HEK293 (cell line): ENCODE measurements around the gene MCRIP2.
A peak's percentile ranks its signal among the peaks of the same experiment; 100 is the strongest.

Experiments
- BCL6B ChIP-seq: fragments of 450-650 bp; formaldehyde crosslinking; IDR thresholded peaks from 2 replicates; pipeline ENCODE4 v1.5.1; 2017; ENCODE audit warnings: missing biosample characterization, missing genetic modification characterization
- GLIS2 ChIP-seq: fragments of 450-650 bp; formaldehyde crosslinking; IDR thresholded peaks from 2 replicates; pipeline ENCODE4 v1.5.1; 2016; ENCODE audit warnings: missing biosample characterization, missing genetic modification characterization
- HOXC10 ChIP-seq: sonication (generic); formaldehyde crosslinking; IDR thresholded peaks from 2 replicates; pipeline ENCODE4 v1.8.1; 2023; ENCODE audit warnings: mild to moderate bottlenecking, missing genetic modification reagents
- KLF17 ChIP-seq: fragments of 450-650 bp; formaldehyde crosslinking; IDR thresholded peaks from 2 replicates; pipeline ENCODE4 v1.5.1; 2016; ENCODE audit warnings: missing biosample characterization, missing genetic modification characterization
- MZF1 ChIP-seq: fragments of 450-650 bp; formaldehyde crosslinking; IDR thresholded peaks from 2 replicates; pipeline ENCODE4 v1.5.1; 2017; ENCODE audit warnings: missing biosample characterization, missing genetic modification characterization, borderline replicate concordance
- REPIN1 ChIP-seq: fragments of 450-650 bp; formaldehyde crosslinking; IDR thresholded peaks from 2 replicates; pipeline ENCODE4 v1.5.1; 2017; ENCODE audit warnings: missing biosample characterization, missing genetic modification characterization, low read depth
- SALL2 ChIP-seq: fragments of 450-650 bp; formaldehyde crosslinking; IDR thresholded peaks from 2 replicates; pipeline ENCODE4 v1.5.0; 2017; ENCODE audit warnings: missing biosample characterization, mild to moderate bottlenecking, missing genetic modification characterization, borderline replicate concordance
- TRIM28 ChIP-seq: IDR thresholded peaks from 2 replicates; pipeline ENCODE4 v1.6.1; 2011; ENCODE audit warnings: low read length, control low read depth, borderline replicate concordance
- ZBTB21 ChIP-seq: fragments of 450-650 bp; formaldehyde crosslinking; IDR thresholded peaks from 2 replicates; pipeline ENCODE4 v1.5.1; 2017; ENCODE audit warnings: missing biosample characterization, missing genetic modification characterization
- ZBTB7A ChIP-seq: fragments of 450-650 bp; formaldehyde crosslinking; IDR thresholded peaks from 2 replicates; pipeline ENCODE4 v1.5.1; 2016; ENCODE audit warnings: low read depth, missing biosample characterization, missing genetic modification characterization
- ZNF2 ChIP-seq: fragments of 450-650 bp; formaldehyde crosslinking; IDR thresholded peaks from 2 replicates; pipeline ENCODE4 v1.5.1; 2016; ENCODE audit warnings: missing biosample characterization, missing genetic modification characterization
- ZNF223 ChIP-seq: fragments of 450-650 bp; formaldehyde crosslinking; IDR thresholded peaks from 2 replicates; pipeline ENCODE4 v1.5.1; 2016; ENCODE audit warnings: missing biosample characterization, missing genetic modification characterization
- ZNF302 ChIP-seq: fragments of 450-650 bp; formaldehyde crosslinking; IDR thresholded peaks from 2 replicates; pipeline ENCODE4 v1.5.1; 2016; ENCODE audit warnings: missing biosample characterization, missing genetic modification characterization, low read depth
- ZNF366 ChIP-seq: fragments of 450-650 bp; formaldehyde crosslinking; conservative IDR thresholded peaks from 2 replicates; pipeline ENCODE4 v1.5.1; 2016; ENCODE audit warnings: missing biosample characterization, missing genetic modification characterization
- ZNF433 ChIP-seq: fragments of 450-650 bp; formaldehyde crosslinking; IDR thresholded peaks from 2 replicates; pipeline ENCODE4 v1.5.1; 2016; ENCODE audit warnings: missing biosample characterization, missing genetic modification characterization, low read depth
- ZNF513 ChIP-seq: fragments of 450-650 bp; IDR thresholded peaks from 2 replicates; pipeline ENCODE4 v1.5.1; 2018; ENCODE audit warnings: missing biosample characterization, missing genetic modification characterization
- ZNF548 ChIP-seq: fragments of 450-650 bp; formaldehyde crosslinking; IDR thresholded peaks from 2 replicates; pipeline ENCODE4 v1.5.1; 2016; ENCODE audit warnings: missing biosample characterization, missing genetic modification characterization
- ZNF549 ChIP-seq: fragments of 450-650 bp; IDR thresholded peaks from 2 replicates; pipeline ENCODE4 v1.5.1; 2018; ENCODE audit warnings: missing biosample characterization, missing genetic modification characterization, mild to moderate bottlenecking, inconsistent platforms, moderate library complexity
- ZNF555 ChIP-seq: fragments of 450-650 bp; formaldehyde crosslinking; conservative IDR thresholded peaks from 2 replicates; pipeline ENCODE4 v1.5.1; 2017; ENCODE audit warnings: missing biosample characterization, mild to moderate bottlenecking, missing genetic modification characterization, inconsistent platforms
- ZNF561 ChIP-seq: fragments of 450-650 bp; IDR thresholded peaks from 2 replicates; pipeline ENCODE4 v1.5.1; 2018; ENCODE audit warnings: missing biosample characterization, missing genetic modification characterization, borderline replicate concordance
- ZNF571 ChIP-seq: fragments of 450-650 bp; formaldehyde crosslinking; IDR thresholded peaks from 2 replicates; pipeline ENCODE4 v1.5.0; 2017; ENCODE audit warnings: missing biosample characterization, missing genetic modification characterization
- ZNF626 ChIP-seq: fragments of 450-650 bp; sonication (Bioruptor Pico); formaldehyde crosslinking; IDR thresholded peaks from 2 replicates; pipeline ENCODE4 v1.5.1; 2018; ENCODE audit warnings: missing biosample characterization, missing genetic modification characterization, inconsistent platforms
- TF ChIP-seq, protein P1 (sequence below): fragments of 450-650 bp; formaldehyde crosslinking; IDR thresholded peaks from 2 replicates; pipeline ENCODE4 v1.5.1; 2016; ENCODE audit warnings: missing biosample characterization, missing genetic modification characterization
- TF ChIP-seq, protein P2 (sequence below): fragments of 450-650 bp; formaldehyde crosslinking; IDR thresholded peaks from 2 replicates; pipeline ENCODE4 v1.5.1; 2017; ENCODE audit warnings: missing biosample characterization, missing genetic modification characterization
- TF ChIP-seq, protein P3 (sequence below): fragments of 450-650 bp; formaldehyde crosslinking; IDR thresholded peaks from 2 replicates; pipeline ENCODE4 v1.5.1; 2016; ENCODE audit warnings: missing biosample characterization, missing genetic modification characterization
- TF ChIP-seq, protein P4 (sequence below): fragments of 450-650 bp; formaldehyde crosslinking; IDR thresholded peaks from 2 replicates; pipeline ENCODE4 v1.5.1; 2016; ENCODE audit warnings: missing biosample characterization, missing genetic modification characterization

MCRIP2 gene

DNA sequence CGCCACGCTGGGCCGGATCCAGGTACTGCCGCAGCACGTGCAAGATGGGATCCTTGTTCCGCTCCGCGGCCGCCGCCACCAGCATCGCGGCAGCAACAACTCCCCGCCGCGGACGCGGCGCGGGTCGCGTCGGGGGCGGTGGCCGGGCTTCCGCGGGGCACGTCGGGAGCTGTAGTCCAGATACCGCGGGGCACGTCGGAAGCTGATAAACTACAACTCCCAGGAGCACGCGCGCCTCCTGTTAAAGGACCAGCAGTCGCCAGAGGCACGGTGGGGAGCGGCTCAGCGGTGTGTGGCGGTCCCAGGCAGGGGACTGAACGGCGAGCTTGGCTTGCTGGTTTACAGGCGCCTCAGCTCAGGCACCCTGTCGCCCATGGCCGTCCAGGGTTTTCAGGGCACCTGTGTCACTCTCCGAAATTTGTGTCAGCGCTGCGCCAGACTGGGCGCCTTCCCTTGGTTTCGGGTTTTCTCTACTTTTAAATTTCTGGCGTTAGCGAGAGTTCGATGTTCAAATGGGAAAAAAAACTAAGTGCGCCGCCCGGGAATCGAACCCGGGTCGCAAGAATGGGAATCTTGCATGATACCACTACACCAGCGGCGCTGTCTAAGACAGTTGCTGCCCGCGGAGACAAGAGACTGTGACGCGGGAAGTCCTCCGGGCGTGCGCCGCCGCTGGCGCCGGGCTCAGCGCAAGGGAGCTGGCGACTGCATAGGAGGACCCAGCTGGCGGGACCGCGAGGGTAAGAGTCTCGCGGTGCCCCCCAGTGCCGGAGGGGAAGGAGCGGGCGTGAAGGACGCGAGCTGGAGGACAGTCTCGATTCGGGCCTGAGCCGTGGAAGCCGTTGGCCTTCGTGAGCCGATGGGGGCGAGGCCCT is 5.2 kb upstream of the MCRIP2 start, which contains the start of gene METTL26 (continued):
- no peak for TF ChIP-seq ZNF302
- no peak for TF ChIP-seq ZNF433 (tag by site-specific recombination)
- no peak; the same call in 1 of the 2 replicates for TF ChIP-seq ZBTB7A (tag by site-specific recombination)
- TF ChIP-seq ZNF223 (tag by site-specific recombination): no peak
- no peak for TF ChIP-seq ZNF626 (tag by site-specific recombination)
- TF ChIP-seq ZNF548 (tag by site-specific recombination): no peak
- TF ChIP-seq ZNF513 (tag by site-specific recombination): peak; percentile 38; the same call in 1 of the 2 replicates
- TF ChIP-seq BCL6B (tag by site-specific recombination): no peak
- TF ChIP-seq HOXC10: no peak
- TF ChIP-seq KLF17 (tag by site-specific recombination): peak; percentile 90
- TF ChIP-seq, protein P1, sequence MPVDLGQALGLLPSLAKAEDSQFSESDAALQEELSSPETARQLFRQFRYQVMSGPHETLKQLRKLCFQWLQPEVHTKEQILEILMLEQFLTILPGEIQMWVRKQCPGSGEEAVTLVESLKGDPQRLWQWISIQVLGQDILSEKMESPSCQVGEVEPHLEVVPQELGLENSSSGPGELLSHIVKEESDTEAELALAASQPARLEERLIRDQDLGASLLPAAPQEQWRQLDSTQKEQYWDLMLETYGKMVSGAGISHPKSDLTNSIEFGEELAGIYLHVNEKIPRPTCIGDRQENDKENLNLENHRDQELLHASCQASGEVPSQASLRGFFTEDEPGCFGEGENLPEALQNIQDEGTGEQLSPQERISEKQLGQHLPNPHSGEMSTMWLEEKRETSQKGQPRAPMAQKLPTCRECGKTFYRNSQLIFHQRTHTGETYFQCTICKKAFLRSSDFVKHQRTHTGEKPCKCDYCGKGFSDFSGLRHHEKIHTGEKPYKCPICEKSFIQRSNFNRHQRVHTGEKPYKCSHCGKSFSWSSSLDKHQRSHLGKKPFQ (tag by site-specific recombination): no peak
- TF ChIP-seq ZNF2 (tag by site-specific recombination): peak; percentile 96
- no peak for TF ChIP-seq ZNF549 (tag by site-specific recombination)
- no peak for TF ChIP-seq SALL2 (tag by site-specific recombination)
- TF ChIP-seq ZBTB21 (tag by site-specific recombination): peak; percentile 55; the same call in 1 of the 2 replicates
- TF ChIP-seq ZNF561 (tag by site-specific recombination): peak; percentile 22; the same call in 1 of the 2 replicates
- TF ChIP-seq ZNF571 (tag by site-specific recombination): no peak
- TF ChIP-seq MZF1 (tag by site-specific recombination): 0 out of 2 replicates have a peak, but pooled peaks have one; percentile 44
- TF ChIP-seq ZNF366 (tag by site-specific recombination): no peak
- TF ChIP-seq, protein P2, sequence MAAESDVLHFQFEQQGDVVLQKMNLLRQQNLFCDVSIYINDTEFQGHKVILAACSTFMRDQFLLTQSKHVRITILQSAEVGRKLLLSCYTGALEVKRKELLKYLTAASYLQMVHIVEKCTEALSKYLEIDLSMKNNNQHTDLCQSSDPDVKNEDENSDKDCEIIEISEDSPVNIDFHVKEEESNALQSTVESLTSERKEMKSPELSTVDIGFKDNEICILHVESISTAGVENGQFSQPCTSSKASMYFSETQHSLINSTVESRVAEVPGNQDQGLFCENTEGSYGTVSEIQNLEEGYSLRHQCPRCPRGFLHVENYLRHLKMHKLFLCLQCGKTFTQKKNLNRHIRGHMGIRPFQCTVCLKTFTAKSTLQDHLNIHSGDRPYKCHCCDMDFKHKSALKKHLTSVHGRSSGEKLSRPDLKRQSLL: no peak; the same call in none of the 2 replicates
- 0 out of 2 replicates have a peak, but pooled peaks have one; percentile 75 for TF ChIP-seq REPIN1 (tag by site-specific recombination)
- TF ChIP-seq, protein P3, sequence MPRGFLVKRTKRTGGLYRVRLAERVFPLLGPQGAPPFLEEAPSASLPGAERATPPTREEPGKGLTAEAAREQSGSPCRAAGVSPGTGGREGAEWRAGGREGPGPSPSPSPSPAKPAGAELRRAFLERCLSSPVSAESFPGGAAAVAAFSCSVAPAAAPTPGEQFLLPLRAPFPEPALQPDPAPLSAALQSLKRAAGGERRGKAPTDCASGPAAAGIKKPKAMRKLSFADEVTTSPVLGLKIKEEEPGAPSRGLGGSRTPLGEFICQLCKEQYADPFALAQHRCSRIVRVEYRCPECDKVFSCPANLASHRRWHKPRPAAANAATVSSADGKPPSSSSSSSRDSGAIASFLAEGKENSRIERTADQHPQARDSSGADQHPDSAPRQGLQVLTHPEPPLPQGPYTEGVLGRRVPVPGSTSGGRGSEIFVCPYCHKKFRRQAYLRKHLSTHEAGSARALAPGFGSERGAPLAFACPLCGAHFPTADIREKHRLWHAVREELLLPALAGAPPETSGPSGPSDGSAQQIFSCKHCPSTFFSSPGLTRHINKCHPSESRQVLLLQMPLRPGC (tag by site-specific recombination): no peak; the same call in 1 of the 2 replicates
- TF ChIP-seq, protein P4, sequence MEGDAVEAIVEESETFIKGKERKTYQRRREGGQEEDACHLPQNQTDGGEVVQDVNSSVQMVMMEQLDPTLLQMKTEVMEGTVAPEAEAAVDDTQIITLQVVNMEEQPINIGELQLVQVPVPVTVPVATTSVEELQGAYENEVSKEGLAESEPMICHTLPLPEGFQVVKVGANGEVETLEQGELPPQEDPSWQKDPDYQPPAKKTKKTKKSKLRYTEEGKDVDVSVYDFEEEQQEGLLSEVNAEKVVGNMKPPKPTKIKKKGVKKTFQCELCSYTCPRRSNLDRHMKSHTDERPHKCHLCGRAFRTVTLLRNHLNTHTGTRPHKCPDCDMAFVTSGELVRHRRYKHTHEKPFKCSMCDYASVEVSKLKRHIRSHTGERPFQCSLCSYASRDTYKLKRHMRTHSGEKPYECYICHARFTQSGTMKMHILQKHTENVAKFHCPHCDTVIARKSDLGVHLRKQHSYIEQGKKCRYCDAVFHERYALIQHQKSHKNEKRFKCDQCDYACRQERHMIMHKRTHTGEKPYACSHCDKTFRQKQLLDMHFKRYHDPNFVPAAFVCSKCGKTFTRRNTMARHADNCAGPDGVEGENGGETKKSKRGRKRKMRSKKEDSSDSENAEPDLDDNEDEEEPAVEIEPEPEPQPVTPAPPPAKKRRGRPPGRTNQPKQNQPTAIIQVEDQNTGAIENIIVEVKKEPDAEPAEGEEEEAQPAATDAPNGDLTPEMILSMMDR: peak; percentile 79
- no peak for TF ChIP-seq TRIM28
- no peak for TF ChIP-seq GLIS2 (tag by site-specific recombination)
- no peak for TF ChIP-seq ZNF555 (tag by site-specific recombination)
